HG03175 (cell line): ENCODE results near the gene MARK4.
A peak's percentile ranks its signal among the peaks of the same experiment; 100 is the strongest.
"Not testable (repeated sequence)": the region's sequence is repeated elsewhere in the genome, so short reads cannot be mapped to it uniquely, and the experiment has no call there.

Experiments
- ATAC-seq: cut with Tn5 transposase; IDR thresholded peaks from one replicate; pipeline ENCODE4 v1.9.1; 2021; ENCODE audit warnings: mild to moderate bottlenecking, moderate library complexity; ENCODE audit not compliant: unreplicated experiment

MARK4 gene

GRCh38 chr19:45250832-45251451, at the start of gene MARK4:
TSS of gene MARK4 (plus strand) at chr19:45251271. CDS start at chr19:45251589, 318 bp downstream.
- ATAC-seq, result peak; percentile 49

GRCh38 chr19:45202637-45203036, 48.4 kb upstream of the MARK4 start:
- no peak for ATAC-seq

GRCh38 chr19:45205810-45206209, 45.3 kb upstream of the MARK4 start:
- no peak for ATAC-seq

DNA sequence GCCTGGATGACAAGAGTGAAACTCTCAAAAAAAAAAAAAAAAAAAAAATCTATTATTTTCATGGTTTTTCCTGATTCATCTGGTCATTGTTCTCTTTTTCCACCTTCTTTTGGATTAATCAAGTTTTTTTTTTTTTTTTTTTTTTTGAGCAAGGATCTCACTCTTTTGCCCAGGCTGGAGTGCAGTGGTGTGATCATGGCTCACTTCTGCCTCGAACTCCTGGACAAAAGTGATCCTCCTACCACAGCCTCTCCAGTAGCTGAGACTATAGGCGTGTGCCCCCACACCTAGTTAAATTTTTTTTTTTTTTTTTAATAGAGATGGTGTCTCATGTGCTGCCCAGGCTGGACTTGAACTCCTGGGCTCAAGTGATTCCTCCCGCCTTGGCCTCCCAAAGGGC, 44.7 kb upstream of the MARK4 start:
- no peak for ATAC-seq

GRCh38 chr19:45211751-45212381, 39.2 kb upstream of the MARK4 start:
- no peak for ATAC-seq

- no peak for ATAC-seq
These were observed 38.0 kb upstream of the MARK4 start for GRCh38 chr19:45213031-45213430.

- no peak for ATAC-seq
These were observed 35.5 kb upstream of the MARK4 start for GRCh38 chr19:45215391-45216191.

DNA sequence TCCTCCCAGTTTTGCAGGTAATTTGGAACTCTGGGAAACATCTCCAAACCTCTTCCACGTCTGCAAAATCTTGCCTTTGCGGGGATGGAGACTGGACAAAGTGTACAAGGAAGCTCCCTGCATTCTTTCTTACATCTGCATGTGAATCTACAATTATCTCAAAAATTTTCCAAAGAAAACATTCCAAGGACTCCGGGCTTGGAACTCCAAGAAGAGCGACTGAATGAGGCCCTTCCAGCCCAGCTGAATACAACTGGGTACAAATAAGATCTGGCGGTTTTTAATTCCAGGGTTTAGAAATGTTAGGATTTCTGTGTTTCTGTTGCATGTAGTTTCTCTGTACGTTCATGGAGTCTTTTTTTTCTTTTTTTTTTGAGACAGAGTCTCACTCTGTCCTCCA, 34.4 kb upstream of the MARK4 start:
- no peak for ATAC-seq

- ATAC-seq, result no peak
These were observed 33.7 kb upstream of the MARK4 start for GRCh38 chr19:45217193-45217956.

DNA sequence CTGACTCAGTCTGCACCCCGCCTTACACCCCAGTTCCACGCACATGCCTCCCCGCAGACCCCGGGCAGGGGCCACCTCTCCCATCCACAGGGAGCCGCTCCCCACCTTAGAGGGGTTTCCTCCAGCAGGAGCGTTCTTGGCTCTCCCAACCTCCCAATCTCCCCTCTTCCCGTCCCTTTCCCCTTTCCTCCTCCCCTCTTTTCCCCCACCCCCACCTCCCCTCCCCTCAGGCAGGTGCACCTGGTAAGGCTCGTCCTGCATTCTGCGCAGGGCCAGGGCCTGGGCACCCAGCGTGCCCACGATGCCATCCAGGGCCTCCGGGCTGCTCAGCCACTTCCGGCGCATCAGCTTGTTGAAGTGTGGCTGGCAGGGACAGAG, 33.1 kb upstream of the MARK4 start:
- ATAC-seq, result no peak

- ATAC-seq, result no peak
These were observed 32.6 kb upstream of the MARK4 start for GRCh38 chr19:45218426-45218825.

GRCh38 chr19:45218911-45219743, 31.9 kb upstream of the MARK4 start:
- ATAC-seq, result no peak

DNA sequence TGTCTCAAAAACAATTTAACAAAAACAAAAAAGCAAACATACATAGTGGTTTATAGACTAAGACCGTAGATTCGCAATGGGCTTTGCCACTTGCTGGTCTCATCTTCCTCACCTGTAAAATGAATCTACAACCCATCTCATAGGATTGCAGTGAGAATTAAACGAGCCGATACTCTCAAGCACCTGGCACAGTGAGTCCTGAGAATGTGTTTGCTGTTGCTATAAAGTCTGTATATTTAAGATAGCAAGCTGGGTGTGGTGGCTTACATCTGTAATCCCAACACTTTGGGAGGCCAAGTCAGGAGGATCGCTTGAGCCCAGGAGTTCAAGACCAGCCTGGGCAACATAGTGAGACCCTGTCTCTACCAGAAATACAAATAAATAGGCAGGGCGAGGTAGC, 28.3 kb upstream of the MARK4 start:
- ATAC-seq, result no peak

GRCh38 chr19:45223879-45224278, 27.2 kb upstream of the MARK4 start:
- no peak for ATAC-seq

DNA sequence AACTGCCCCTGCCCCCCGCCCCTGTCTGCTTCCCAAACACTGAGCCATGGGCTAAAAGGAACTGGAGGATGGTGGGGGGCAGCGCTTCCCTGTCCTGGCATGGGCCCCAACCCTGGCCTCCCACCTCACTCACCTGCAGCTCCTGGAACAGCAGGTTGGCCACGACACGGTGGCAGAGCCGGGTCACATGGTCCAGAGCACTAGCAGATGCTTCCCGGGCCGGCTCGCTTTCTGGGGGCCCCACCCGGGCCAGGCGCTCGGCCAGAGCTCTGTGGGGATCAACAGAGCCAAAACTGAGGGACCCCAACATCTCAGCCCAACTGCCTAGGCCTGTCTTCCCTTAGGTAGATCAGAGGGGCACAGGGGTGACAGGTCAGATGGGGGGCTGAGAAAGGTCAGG, 26.4 kb upstream of the MARK4 start:
- ATAC-seq, result no peak

GRCh38 chr19:45229056-45229455, 22.0 kb upstream of the MARK4 start:
- not testable (repeated sequence) for ATAC-seq

DNA sequence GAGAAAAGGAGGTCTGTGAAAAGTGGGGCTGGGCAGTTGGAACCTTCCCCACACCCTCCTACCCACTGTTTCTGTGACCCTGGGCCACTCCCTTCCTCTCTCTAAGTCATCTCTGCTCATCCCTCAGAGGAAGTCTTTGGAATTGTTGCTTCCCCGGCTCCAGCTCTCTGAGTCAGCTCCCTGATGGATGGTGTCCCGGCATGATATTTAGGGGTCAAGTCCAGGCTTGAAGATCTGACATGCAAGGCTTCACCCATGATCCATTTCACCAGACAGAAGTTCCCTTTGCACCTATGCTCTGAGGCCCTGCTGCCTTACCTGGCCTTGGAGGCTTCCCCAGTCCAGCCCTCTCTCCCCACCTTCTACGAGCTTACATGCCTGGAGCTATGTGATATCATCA, 19.2 kb upstream of the MARK4 start:
- ATAC-seq, result no peak

DNA sequence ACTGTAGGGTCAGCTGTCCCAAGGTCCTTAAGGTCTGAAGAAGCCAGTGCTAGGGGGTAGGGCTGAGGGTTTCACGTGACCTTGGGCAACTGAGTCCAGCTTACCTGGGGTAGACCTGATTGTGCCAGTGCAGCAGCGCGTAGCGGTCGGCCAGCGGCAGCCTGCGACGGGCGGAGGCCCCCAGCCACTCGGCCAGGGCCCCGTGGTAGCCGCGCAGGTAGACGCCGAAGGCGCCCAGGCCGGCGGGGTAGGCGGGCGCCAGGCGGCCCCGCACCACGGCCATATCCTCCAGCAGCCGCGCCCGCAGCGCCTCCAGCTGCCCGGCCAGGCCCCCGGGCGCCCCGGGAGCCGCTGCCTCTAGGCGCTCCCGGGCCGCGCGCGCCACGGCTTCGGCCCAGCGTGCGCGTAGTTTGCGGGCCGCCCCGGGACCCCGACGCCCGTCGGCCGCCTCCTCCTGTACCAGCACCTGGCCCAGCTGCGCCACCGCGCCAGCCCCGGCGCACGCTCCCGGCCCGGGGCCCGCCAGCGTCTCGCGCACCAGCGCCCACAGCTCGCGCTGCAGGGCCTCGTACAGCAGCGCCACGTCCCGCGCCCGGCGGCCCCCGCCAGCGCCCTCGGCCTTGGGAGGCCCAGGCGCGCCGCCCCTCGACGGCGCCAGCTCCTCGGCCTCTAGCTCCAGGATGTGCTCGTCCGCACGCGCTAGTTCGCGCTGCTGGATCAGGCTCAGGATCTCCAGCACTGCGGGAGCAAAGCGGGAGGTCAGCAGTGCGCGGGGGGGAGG, 16.8 kb upstream of the MARK4 start:
- no peak for ATAC-seq

DNA sequence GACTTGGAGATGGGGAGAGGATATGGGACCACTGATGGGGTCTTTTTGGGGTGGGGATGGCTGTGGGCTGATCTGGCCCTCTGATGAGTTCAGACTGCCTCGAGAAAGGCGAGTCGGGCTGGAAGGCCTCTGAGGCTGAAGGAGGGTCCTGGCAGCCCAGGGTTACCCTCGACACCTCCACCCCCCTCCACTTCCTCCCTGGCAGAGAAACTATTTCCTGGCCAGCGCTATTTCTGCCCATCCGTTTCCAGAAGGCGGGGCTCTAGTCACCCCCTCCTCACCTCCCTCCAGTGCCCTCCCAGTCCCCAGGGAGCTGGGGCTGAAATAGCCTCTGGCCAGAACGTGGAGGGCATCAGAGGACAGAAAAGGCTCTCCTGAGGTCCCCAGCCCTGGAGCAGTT, 15.6 kb upstream of the MARK4 start:
- ATAC-seq, result no peak

DNA sequence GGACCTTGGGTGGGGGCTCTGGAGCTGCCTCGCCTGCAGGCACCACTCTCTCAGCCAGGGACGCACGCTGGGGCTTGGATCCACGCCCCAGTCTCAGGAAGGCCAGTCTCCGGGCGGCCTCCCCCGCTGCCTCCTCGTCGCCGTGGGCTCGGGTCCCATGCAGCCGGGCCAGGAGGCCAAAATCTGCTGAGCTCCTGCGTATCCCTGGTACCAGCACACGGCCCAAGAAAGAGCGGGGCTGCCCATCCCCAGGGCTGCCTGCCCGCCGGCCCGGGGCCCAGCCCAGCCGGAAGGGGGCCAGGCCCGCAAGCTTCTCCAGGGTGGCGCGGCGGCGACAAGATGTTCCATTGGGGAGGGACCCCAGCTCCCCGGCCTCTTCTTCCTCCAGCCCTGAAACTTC, 12.5 kb upstream of the MARK4 start:
- no peak for ATAC-seq
